Hepatic stellate cell (primary cell): ENCODE measurements around the gene ZNF502.

Source experiments
- DNase-seq: peaks from one replicate; pipeline ENCODE4 v3.0.0; 2011; ENCODE audit warnings: low spot score

ZNF502 gene

DNA sequence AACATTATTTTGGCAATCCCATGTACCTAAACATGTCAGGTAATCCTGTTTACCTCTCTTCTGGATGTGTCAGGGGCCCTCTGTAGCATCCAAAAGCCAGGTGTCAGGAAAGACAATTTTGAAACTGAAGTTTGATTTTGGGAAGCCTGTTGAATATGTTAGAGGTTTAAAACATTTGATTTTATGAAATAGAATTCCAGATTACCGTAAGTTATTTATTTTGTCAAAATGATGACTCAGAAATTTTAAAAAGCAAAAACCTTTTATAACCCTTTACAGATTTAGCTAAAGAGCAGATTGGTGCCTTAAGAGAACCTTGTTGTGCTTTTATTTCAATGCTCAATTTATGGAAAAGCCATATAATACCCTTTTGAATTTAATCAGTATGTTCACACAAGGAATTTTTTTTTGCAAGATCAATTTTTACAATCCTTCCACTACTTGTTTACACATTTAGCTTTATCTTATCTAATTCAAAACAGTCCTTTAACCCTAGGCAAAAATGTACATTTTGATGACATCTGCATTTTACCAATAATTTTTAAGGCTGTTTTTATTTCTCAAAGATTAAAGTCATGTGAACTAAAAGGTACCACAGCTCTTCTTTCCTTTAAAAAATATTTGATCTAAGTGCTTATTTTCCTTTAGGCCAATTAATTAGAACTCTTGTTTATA is 59.1 kb downstream of the ZNF502 start:
- DNase-seq: no peak

DNA sequence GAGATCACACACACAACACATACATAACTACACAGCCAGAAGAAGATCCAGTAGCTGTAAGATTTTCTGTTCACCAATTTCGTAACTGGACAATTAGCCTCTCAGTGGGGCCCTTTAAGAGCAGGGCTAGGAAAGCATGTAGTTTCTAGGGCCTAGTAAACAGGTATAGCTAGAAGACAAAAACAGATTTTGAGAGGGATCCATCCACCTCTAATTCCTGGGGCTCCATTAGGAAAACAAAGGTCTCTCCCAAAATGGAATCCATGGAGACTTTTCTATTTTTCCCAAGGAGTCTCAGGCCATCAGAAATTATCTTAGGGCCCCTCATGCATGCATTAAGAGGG is 59.6 kb downstream of the ZNF502 start:
- no peak for DNase-seq
